GM06990 (cell line): Measurements from ENCODE around the gene TNPO3.

ENCODE experiments used
- DNase-seq: peaks from one replicate; pipeline ENCODE4 v3.0.0-alpha.2; 2011; ENCODE audit not compliant: insufficient read length; ENCODE audit errors: extremely low read depth
- H3K27me3 ChIP-seq: replicated peaks from 2 replicates; pipeline ENCODE4 v1.6.0; 2011; ENCODE audit warnings: low read length; ENCODE audit not compliant: control insufficient read depth, insufficient read depth
- H3K36me3 ChIP-seq: 2 replicates; pipeline ENCODE4 v1.5.1; 2011; ENCODE audit warnings: low read length; ENCODE audit not compliant: control insufficient read depth, insufficient read depth
- H3K4me3 ChIP-seq: replicated peaks from 2 replicates; pipeline ENCODE4 v1.5.1; 2011; ENCODE audit warnings: low read depth, mild to moderate bottlenecking, control low read depth, low read length
- CTCF ChIP-seq: IDR thresholded peaks from 2 replicates; pipeline ENCODE4 v1.5.1; 2011; ENCODE audit warnings: low read length, control low read depth, mild to moderate bottlenecking, inconsistent platforms; ENCODE audit not compliant: insufficient read depth, poor library complexity, severe bottlenecking

Gene TNPO3

GRCh38 chr7:128961030-128961659, 93.8 kb downstream of the TNPO3 start:
- no peak for DNase-seq
- H3K36me3 ChIP-seq, result peaks cover 13% of the 10 kb centered on the region
- TF ChIP-seq CTCF, result no peak
- H3K4me3 ChIP-seq, result no peak overlapping the region
- H3K27me3 ChIP-seq, result no peaks in the 10 kb centered on the region

- TF ChIP-seq CTCF, result no peak
- H3K27me3 ChIP-seq, result no peaks in the 10 kb centered on the region
- H3K4me3 ChIP-seq, result no peak overlapping the region
- DNase-seq, result no peak
- H3K36me3 ChIP-seq, result peaks cover 23% of the 10 kb centered on the region
Measured at GRCh38 chr7:128959296-128959695, 95.6 kb downstream of the TNPO3 start.

- TF ChIP-seq CTCF, result no peak
- H3K27me3 ChIP-seq, result no peaks in the 10 kb centered on the region
- H3K36me3 ChIP-seq, result peaks cover 33% of the 10 kb centered on the region
- no peak overlapping the region for H3K4me3 ChIP-seq
- DNase-seq, result no peak
Measured at GRCh38 chr7:128955981-128956380, 98.9 kb downstream of the TNPO3 start.

GRCh38 chr7:128954830-128955802, 99.8 kb downstream of the TNPO3 start:
- peaks cover 36% of the 10 kb centered on the region for H3K36me3 ChIP-seq
- DNase-seq, result no peak
- no peaks in the 10 kb centered on the region for H3K27me3 ChIP-seq
- H3K4me3 ChIP-seq, result no peak overlapping the region
- TF ChIP-seq CTCF, result no peak

- Histone ChIP-seq H3K4me3 (no peak overlapping the region), H3K27me3 (no peaks in the 10 kb centered on the region), H3K36me3 (peaks cover 34% of the 10 kb centered on the region)
- DNase-seq, result no peak
- no peak for TF ChIP-seq CTCF
Measured at GRCh38 chr7:128954150-128954549, 100.8 kb downstream of the TNPO3 start.
